Measurements from ENCODE around the gene FAM83D. TPM values are rescaled to one million over a fixed set of nuclear protein-coding genes. Genes with fewer than 3 reads are reported as not detected.

The FAM83D gene
- total RNA-seq, 1 experiment from 2014 or later = 40.9 TPM

DNA sequence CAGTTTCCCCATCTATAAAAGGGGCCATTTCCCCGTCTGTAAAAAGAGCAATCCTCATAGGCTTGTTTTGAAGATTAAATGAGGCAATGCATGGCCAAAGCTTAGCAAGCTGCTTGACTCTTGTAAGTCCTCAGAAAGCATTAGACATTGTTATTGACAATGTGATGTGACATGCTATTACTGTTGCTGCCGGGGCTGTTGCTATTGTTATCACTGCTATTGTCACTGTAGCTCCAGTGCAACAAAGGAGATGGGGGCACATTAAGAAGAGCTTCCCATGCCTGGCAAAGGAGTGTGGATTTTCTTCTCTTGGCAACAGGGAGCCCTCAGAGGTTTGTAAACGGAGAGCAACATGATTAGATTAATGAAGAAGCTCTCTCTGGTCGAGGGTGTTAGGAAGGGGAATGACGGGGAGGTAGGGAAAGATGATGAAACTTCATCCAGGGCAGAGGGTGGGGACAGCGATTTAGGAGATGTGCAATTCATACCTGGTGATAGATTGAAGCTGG lies 33.1 kb upstream of the FAM83D start:
- in situ Hi-C loops (cut with HindIII; ENCODE audit: low pct_unique_long_range_greater_than_20kb, low sequenced_read_pairs) = no loop called here
- no peak for DNase-seq (ENCODE audit: low read depth)

DNA sequence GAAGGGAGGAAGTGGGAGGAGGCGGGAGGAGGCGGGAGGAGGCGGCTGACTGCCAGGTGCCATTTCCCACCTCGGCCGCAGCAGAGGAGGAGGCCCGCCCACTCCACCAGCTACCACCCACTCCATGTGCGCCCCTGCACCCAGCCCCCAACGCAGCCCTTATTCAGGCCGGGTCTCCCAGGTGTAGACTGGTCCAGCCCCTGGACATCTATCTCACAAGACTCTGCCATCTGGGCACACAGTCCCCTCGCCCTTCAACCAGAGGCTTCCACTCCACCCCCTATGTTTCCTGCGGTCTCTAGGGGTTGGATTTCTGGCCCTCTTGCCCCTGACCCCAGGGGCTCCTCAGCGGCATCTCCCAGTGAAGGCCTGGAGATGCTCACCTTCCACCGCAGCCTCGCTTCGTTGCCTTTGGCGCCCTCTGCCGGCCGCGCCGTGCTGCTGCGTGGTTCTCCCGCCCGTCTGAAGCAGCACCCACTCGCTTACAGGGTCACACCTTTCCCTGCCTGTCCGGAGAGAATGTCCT lies 32.6 kb upstream of the FAM83D start:
- DNase-seq (ENCODE audit: low read depth) = peak; percentile 52
- in situ Hi-C loops (cut with HindIII; ENCODE audit: low pct_unique_long_range_greater_than_20kb, low sequenced_read_pairs) = no loop called here

DNA sequence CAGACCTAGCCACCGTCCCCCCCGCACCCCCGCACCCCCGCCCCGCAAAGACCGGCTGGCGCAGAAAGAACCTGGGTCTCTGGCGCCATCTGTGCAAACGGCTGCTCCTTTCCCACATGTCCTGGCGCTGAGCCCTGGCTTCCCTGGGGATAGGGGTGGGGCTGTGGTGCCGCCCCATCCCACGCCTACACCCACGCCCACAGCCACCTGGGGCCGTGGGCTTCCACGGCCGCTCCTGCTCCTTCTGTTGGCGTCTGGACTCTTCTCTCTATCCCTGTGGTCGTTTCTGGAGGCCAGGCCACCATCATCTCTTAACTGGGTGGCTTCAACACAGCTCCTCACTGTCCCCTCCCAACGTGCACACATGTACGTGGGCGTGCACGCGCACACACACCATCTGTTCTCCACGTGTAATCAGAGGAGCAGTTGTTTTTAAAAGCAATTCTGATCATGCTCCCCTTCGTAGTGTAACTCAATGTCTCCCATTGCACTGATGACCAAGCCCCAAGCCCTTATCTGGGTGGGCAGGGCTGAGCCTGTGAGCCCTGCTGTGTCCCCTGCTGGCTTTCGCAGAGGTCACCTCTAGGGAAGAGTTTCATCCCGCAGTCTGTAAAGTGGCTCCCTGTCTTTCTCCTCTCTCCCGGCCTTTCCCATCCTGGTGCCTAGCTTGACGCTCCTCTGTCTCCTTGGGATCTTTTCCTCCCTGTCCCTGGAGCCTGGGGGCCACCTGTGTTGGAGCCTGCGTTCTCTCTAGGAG lies 31.9 kb upstream of the FAM83D start:
- in situ Hi-C loops (cut with HindIII; ENCODE audit: low pct_unique_long_range_greater_than_20kb, low sequenced_read_pairs) = no loop called here

DNA sequence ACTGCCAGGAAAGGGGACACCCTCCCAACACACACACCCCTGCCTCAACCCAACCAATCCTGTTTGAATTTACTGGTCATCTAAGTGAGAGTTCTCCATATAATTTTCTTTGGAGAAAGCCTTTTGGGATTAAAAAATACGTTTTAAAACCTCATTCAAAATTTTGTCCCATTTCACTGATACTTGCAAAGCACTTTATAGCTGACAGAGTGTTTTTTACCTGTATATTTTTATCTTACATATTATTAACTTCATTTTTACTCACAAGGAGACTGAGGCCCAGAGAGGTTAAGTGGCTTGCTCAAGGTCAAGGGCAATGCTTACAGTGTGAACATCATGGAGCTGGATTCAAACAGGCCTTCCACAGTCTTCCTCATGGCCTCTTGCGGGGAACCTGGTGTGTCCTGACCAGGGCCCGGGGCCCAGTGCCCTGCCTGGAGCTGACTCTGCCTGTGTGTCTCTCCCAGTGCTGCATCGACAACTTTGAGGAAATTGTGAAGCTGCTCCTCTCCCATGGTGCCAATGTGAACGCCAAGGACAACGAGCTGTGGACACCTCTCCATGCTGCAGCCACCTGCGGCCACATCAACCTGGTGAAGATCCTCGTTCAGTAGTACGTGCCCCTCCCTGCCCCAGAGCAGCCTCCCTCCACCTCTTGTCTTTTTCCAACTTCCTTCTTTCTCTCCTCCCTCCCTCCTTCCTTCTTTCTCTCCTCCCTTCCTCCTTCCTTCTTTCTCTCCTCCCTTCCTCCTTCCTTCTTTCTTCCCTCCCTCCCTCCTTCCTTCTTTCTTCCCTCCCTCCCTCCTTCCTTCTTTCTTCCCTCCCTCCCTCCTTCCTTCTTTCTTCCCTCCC lies 30.9 kb upstream of the FAM83D start:
- in situ Hi-C loops (cut with HindIII; ENCODE audit: low pct_unique_long_range_greater_than_20kb, low sequenced_read_pairs) = no loop called here

More for the DNA sequence above, 31.9 kb upstream of the FAM83D start:
- no peak for DNase-seq (ENCODE audit: low read depth)

DNA sequence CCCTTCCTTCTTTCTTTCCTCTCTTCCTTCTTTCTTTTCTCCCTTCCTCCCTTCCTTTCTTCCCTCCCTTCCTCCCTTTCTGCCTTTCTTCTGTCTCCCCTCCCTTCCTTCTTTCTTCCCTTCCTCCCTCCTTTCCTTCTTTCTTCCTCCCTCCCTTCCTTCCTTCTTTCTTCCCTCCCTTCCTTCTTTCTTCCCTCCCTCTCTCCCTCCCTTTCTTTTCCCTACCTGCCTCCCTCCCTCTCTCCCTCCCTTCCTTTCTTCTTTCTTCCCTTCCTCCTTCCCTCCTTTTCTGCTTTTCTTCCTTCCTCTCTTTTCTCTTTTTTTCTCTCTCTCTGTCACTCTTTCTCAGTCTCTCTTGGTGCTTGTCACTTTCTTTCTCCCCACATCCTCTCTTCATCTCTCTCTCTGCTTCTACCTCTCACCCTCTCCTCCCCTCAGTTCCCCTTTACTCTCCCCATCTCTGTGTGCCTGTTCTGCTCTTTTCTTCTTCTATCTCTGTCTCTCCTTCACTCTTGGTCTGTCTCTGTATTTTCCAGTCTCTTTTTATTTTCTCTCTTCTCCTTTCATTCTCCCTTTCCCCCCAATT lies 30.1 kb upstream of the FAM83D start:
- in situ Hi-C loops (cut with HindIII; ENCODE audit: low pct_unique_long_range_greater_than_20kb, low sequenced_read_pairs) = no loop called here
- no peak for DNase-seq (ENCODE audit: low read depth)

More for the DNA sequence above, 30.9 kb upstream of the FAM83D start:
- DNase-seq (ENCODE audit: low read depth) = no peak

DNA sequence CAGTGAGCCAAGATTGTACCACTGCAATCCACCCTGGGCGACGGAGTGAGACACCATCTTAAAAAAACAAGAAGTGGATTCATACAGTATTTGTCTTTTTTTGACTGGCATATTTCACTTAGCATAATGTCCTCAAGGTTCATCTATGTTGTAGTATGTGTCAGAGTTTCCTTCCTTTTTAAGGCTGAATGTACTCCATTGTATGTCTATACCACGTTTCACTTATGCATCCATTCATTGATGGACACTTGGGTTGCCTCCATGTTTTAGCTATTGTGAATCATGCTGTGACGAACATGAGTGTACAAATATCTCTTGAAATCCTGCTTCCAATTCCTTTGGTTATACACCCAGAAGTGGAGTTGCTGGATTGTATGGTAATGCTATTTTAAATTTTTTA lies 28.9 kb upstream of the FAM83D start:
- no peak for DNase-seq (ENCODE audit: low read depth)
- in situ Hi-C loops (cut with HindIII; ENCODE audit: low pct_unique_long_range_greater_than_20kb, low sequenced_read_pairs) = no loop called here

DNA sequence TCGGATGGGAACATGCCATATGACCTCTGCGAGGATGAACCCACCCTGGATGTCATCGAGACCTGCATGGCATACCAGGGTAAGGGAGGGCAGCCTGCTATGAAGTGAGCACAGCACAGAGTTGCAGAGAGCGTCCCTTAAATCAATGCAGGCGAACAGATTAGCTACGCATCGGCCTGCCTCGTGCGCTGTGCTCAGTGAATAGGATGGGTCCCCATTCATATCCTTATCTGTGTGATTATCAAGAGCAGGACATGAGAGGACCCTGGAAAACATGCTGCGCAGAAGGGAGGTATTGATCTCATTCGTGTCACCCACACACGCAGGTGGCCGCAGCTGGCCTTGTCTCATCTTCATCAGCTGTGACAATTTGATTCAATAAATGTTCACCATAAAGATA lies 25.6 kb upstream of the FAM83D start:
- no peak for DNase-seq (ENCODE audit: low read depth)
- in situ Hi-C loops (cut with HindIII; ENCODE audit: low pct_unique_long_range_greater_than_20kb, low sequenced_read_pairs) = no loop called here

DNA sequence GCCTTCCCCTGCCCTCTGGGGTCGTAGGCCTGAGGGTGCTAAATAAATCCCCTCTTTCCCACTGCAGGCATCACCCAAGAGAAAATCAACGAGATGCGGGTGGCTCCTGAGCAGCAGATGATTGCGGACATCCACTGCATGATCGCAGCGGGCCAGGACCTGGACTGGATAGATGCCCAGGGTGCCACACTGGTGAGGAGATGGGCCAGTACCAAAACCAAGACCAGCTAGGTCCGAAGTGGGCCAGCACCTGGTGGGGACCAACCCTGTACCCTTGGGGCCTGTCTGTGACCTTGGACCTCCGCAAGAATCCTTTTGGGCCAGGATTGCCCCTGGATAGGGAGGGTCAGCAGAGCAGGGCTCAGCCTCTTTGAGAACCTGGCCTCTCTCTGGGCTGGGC lies 23.6 kb upstream of the FAM83D start:
- in situ Hi-C loops (cut with HindIII; ENCODE audit: low pct_unique_long_range_greater_than_20kb, low sequenced_read_pairs) = no loop called here
- DNase-seq (ENCODE audit: low read depth) = no peak

DNA sequence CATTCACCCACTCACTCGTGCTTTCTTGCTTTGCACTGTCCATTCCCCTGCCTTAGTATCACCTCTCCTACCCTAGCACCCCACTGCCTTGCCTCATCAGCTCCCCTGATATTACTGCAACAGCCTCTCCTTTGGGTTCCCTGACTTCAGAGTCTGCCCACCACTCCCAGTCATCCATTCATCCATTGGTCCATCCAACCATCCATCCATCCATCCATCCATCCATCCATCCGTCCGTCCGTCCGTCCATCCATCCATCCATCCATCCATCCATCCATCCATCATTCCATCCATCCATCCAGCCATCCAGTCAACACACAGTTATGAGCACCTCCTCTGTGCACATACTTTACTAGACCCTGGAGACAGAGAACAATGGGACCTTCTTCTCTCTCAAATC lies 22.9 kb upstream of the FAM83D start:
- no peak for DNase-seq (ENCODE audit: low read depth)
- in situ Hi-C loops (cut with HindIII; ENCODE audit: low pct_unique_long_range_greater_than_20kb, low sequenced_read_pairs) = no loop called here

DNA sequence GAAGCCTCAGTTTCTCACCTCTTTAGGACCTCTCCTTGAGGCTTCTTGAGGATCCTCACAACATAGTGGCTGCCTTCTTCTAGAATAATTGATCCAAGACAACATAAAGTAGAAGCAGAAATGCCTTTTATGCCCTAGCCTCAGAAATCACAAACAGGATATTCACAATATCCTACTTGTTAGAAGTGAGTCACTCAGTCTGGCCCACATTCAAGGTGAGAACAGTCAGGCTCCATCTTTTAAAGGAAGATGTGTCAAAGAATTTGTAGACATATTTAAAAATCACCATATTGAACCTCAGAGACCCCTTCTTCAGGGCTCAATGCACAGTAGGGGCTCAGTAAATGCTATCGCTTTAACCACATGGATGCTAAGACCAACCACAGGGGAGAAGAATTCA lies 20.8 kb upstream of the FAM83D start:
- DNase-seq (ENCODE audit: low read depth) = no peak
- in situ Hi-C loops (cut with HindIII; ENCODE audit: low pct_unique_long_range_greater_than_20kb, low sequenced_read_pairs) = no loop called here

DNA sequence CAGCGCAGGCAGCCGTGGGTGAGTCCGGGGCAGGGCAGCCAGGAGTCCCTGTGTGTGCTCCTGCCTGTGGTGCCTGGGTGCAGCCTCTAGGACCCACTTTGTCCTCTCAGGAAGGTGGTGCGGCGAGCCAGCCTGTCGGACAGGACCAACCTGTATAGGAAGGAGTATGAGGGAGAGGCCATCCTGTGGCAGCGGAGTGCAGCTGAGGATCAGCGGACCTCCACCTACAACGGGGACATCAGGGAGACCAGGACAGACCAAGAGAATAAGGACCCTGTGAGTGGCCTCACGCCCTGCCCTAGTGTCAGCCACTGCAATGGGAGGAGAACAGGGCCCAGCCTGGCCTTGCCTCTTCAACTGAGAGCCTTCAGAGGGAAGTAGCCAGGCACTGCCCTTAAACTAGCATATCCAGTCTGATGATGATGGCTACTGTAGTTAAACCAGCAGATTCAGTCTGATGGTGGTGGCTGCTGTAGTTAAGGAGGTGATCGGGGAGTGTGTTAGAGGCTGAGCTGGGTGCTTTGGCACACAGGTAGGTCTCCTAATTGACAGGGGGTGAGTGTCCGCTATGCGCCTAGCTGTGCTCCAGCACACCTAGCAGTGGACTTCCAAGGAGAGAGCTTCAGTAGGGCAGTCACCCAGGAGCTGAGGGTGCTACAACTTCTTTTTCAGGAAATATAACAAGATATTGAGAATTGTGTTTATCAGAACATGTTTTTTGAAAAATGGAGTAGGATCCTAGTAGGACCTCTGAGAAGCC lies 18.1 kb upstream of the FAM83D start:
- DNase-seq (ENCODE audit: low read depth) = no peak
- in situ Hi-C loops (cut with HindIII; ENCODE audit: low pct_unique_long_range_greater_than_20kb, low sequenced_read_pairs) = no loop called here

DNA sequence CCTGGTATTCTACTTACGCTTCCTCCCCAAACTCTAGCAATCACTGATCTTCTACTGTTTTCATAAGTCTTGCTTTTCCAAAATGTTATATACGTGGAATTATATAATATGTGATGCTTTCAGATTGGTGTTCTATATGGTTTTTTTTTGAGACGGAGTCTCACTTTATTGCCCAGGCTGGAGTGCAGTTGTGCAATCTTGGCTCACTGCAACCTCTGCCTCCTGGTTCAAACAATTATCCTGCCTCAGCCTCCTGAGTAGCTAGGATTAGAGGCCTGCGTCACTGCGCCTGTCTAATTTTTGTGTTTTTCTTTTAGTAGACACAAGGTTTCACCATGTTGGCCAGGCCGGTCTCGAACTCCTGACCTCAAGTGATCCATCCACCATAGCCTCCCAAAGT lies 10.9 kb upstream of the FAM83D start:
- DNase-seq (ENCODE audit: low read depth) = no peak
- in situ Hi-C loops (cut with HindIII; ENCODE audit: low pct_unique_long_range_greater_than_20kb, low sequenced_read_pairs) = no loop called here

DNA sequence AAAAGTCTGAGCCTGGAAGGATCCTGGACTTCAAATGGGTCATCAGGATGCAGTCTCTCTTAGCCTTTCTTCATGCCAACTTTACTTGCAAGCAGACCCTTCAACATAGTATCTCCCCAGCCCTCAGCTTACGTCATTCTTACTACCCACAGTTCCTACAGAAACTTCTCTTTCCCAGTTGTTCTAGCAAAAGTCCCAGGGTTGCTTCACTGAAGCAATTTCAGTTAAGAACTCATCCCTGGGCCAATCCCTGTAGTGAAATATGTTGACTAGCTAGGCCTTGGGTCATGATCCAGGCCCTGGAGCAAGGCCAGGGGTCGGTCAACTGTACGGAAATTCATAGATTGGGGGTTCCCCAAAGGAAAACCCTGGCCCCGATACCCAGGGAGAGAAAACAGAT lies 8.6 kb upstream of the FAM83D start:
- in situ Hi-C loops (cut with HindIII; ENCODE audit: low pct_unique_long_range_greater_than_20kb, low sequenced_read_pairs) = no loop called here
- no peak for DNase-seq (ENCODE audit: low read depth)

DNA sequence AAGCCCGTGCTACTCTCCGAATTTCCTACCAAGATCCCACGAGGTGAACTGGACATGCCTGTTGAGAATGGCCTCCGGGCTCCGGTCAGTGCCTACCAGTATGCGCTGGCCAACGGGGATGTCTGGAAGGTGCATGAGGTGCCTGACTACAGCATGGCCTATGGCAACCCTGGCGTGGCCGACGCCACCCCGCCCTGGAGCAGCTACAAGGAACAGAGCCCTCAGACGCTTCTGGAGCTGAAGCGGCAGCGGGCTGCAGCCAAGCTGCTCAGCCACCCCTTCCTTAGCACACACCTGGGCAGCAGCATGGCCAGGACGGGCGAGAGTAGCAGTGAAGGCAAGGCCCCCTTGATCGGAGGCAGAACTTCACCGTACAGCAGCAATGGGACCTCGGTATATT lies 8.0 kb upstream of the FAM83D start:
- in situ Hi-C loops (cut with HindIII; ENCODE audit: low pct_unique_long_range_greater_than_20kb, low sequenced_read_pairs) = no loop called here
- no peak for DNase-seq (ENCODE audit: low read depth)

DNA sequence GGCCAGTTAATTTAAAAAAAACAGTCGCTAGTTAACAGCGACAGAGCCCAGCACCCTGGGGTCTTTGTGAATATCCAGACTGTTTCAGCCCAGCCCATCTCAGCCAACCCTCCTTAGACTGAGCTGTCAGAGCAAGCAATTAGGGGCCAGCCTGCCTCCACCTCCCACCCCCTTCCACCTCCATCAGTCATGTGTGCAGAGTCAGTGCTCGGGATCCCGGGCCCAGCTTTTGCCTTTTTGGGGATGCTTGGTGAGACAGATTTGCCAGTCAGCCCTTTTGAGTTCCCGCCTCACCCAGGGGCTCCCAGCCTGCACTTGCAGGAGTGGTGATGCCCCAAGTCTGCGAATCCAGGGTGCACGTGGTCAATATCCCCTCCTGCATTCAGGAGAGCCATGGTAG lies 6.5 kb upstream of the FAM83D start:
- in situ Hi-C loops (cut with HindIII; ENCODE audit: low pct_unique_long_range_greater_than_20kb, low sequenced_read_pairs) = no loop called here

DNA sequence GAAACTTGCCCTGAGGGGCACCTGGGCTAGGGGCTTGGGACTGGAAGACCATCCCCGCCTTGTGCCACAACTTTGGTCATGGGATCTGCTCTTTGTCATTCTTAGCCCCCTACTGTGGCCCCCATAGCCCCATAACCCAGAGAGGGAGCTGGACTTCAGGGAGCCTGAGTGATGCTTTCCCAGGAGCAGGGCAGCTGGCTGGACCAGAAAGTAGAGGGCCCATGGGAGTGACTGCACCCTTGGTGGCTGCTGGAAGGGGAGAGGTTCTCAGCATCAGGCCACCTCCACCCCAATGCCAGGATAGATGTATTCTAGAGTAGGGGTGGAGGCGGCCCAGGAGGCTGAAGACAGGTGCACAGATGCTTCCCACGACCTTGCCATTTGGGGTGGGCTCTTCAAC lies 5.8 kb upstream of the FAM83D start:
- in situ Hi-C loops (cut with HindIII; ENCODE audit: low pct_unique_long_range_greater_than_20kb, low sequenced_read_pairs) = no loop called here
- no peak for DNase-seq (ENCODE audit: low read depth)

More for the DNA sequence above, 6.5 kb upstream of the FAM83D start:
- no peak for DNase-seq (ENCODE audit: low read depth)

DNA sequence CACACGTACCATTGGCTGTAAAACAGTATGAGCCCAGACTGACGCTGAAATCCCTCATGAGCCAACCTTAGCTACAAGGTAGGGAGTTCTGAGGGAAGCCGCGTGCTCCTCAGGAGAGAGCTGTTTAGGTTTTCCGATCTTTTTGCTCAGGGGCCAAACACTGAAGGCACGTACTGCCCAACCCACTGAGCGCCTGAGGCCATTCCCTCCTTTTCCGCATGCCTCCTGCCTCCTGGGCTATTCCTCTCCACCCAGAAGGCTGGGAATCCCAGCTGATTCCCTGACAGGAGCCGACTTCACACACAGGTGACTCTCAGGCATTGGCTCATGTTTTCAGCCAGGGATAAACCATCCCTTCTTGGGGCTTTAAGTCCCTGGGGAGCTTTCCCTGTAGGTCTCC lies 5.4 kb upstream of the FAM83D start:
- in situ Hi-C loops (cut with HindIII; ENCODE audit: low pct_unique_long_range_greater_than_20kb, low sequenced_read_pairs) = no loop called here
- no peak for DNase-seq (ENCODE audit: low read depth)

DNA sequence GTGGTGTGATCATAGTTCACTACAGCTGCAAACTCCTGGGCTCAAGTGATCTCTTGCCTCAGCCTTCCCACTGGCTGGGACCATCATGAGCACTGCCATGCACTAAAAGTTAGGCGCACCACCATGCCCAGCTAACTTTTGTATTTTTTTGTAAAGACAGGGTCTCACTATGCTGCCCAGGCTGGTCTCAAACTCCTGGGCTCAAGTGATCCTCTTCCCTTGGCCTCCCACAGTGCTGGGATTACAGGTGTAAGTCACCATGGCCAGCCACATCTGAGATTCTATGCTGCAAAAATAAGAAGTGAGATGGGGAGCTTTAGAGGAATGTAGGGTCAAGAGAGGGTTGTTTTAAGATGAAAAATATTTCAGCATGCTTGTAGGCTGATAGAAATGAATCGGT lies 1.5 kb upstream of the FAM83D start:
- DNase-seq (ENCODE audit: low read depth) = no peak
- in situ Hi-C loops (cut with HindIII; ENCODE audit: low pct_unique_long_range_greater_than_20kb, low sequenced_read_pairs) = no loop called here

All from Caki2 (cell line).